HepG2 (cell line): Measurements from ENCODE around the gene VPS37D. TPM values are rescaled to one million over a fixed set of nuclear protein-coding genes. Genes with fewer than 3 reads are reported as not detected.
A peak's percentile ranks its signal among the peaks of the same experiment; 100 is the strongest.
"Not testable (repeated sequence)": the region's sequence is repeated elsewhere in the genome, so short reads cannot be mapped to it uniquely, and the experiment has no call there.

ENCODE experiments used
- ATAC-seq: fragments of 200-7000 bp; cut with Tn5 transposase; 3 replicates; pipeline ENCODE4 v1.9.1; 2020; ENCODE audit warnings: mild to moderate bottlenecking, moderate library complexity
- BruUV-seq: library from RNA; stranded (reverse); fragments of 400-500 nt; replicated peaks from 2 replicates; lab custom pipeline; 2021; lab: Mats Ljungman, UMichigan
- CTCF ChIA-PET: fragments of 300-600 bp; formaldehyde crosslinking; extraction: SDS; loops from one replicate; lab custom pipeline; 2021; ENCODE audit warnings: low total read pairs, inconsistent platforms, low intra/inter-chr PET ratio; lab: Yijun Ruan, JAX
- POLR2A ChIA-PET: fragments of 350-600 bp; sonication (Branson Sonifier 250); formaldehyde crosslinking; loops from one replicate; lab custom pipeline; 2020; ENCODE audit warnings: antibody characterized with exemption, inconsistent platforms; lab: Yijun Ruan, JAX
- DNase-seq: peaks from one replicate; pipeline ENCODE4 v3.0.0-alpha.2; 2015; ENCODE audit warnings: low spot score
- FAIRE-seq: peaks from 3 replicates; lab custom pipeline; 2011; peaks lifted over from hg19 to GRCh38; lab: Jason Lieb, UNC
- H2AFZ ChIP-seq: one replicate; pipeline ENCODE4 v1.6.1; 2011; ENCODE audit warnings: low read length, inconsistent platforms
- H3K27ac ChIP-seq: fragments of 300-600 bp; 3 replicates; pipeline ENCODE4 v1.8.0; 2011; ENCODE audit warnings: mixed run types, mild to moderate bottlenecking, mixed read lengths, low read length, inconsistent platforms; ENCODE audit not compliant: insufficient read depth; ENCODE audit errors: extremely low read length
- H3K27me3 ChIP-seq, 2 experiments: fragments of 200-600 bp in 1 of 2; 2 replicates in 1 of 2; 3 replicates in 1 of 2; pipeline versions ENCODE4 v1.6.0 to v1.8.0; 2011; ENCODE audit warnings: low read length in 2 of 2, mild to moderate bottlenecking in 2 of 2, moderate library complexity in 2 of 2, inconsistent platforms in 1 of 2; ENCODE audit not compliant: insufficient read depth in 2 of 2, control insufficient read depth in 1 of 2
- H3K36me3 ChIP-seq, 2 experiments: fragments of 200-600 bp in 1 of 2; replicated peaks in 1 of 2; 2 replicates in 1 of 2; 3 replicates in 1 of 2; pipeline versions ENCODE4 v1.5.1 to v1.8.0; 2011; ENCODE audit warnings: low read length in 2 of 2, inconsistent platforms in 1 of 2; ENCODE audit not compliant: insufficient read depth in 2 of 2, control insufficient read depth in 1 of 2
- H3K4me1 ChIP-seq: 2 replicates; pipeline ENCODE4 v1.5.1; 2012; ENCODE audit warnings: low read length, inconsistent platforms; ENCODE audit not compliant: insufficient read depth
- H3K4me2 ChIP-seq: 2 replicates; pipeline ENCODE4 v1.6.0; 2011; ENCODE audit warnings: low read depth, low read length, inconsistent platforms
- H3K4me3 ChIP-seq, 3 experiments: fragments of 200-600 bp in 1 of 3; sonication (generic), shearing (Covaris generic) in 1 of 3; replicated peaks in 1 of 3; 2 replicates each; pipeline ENCODE4 v1.5.1; 2011 to 2016; ENCODE audit warnings: low read length in 3 of 3, inconsistent platforms in 2 of 3, low read depth in 2 of 3, mild to moderate bottlenecking in 2 of 3, control low read depth in 1 of 3, mixed read lengths in 1 of 3; ENCODE audit not compliant: insufficient read depth in 1 of 3
- H3K79me2 ChIP-seq: one replicate; pipeline ENCODE4 v1.6.1; 2011; ENCODE audit warnings: low read length, inconsistent platforms; ENCODE audit not compliant: insufficient read depth
- H3K9ac ChIP-seq: 2 replicates; pipeline ENCODE4 v1.6.0; 2011; ENCODE audit warnings: mild to moderate bottlenecking, low read depth, low read length, inconsistent platforms; ENCODE audit not compliant: insufficient read depth
- H3K9me3 ChIP-seq: 2 replicates; pipeline ENCODE4 v1.5.1; 2012; ENCODE audit warnings: mild to moderate bottlenecking, low read length
- H4K20me1 ChIP-seq: 2 replicates; pipeline ENCODE4 v1.6.0; 2011; ENCODE audit warnings: inconsistent platforms, mild to moderate bottlenecking, low read length, moderate library complexity; ENCODE audit not compliant: insufficient read depth
- NKX3-1 ChIP-seq: sonication (generic); formaldehyde crosslinking; IDR thresholded peaks from 2 replicates; pipeline ENCODE4 v1.5.0; 2020; ENCODE audit warnings: missing genetic modification reagents
- ZMYM3 ChIP-seq: sonication (generic); formaldehyde crosslinking; IDR thresholded peaks from 2 replicates; pipeline ENCODE4 v1.5.1; 2020; ENCODE audit warnings: mild to moderate bottlenecking, missing genetic modification reagents
- WGBS: methylation state at CpG from one replicate; pipeline ENCODE4 v1.1.6; 2017; ENCODE audit warnings: low lambda C conversion rate; 5-methylcytosine and 5-hydroxymethylcytosine counted together
- in situ Hi-C: cut with HindIII; loops from 2 replicates; pipeline ENCODE4 v1.10.0; 2017; ENCODE audit warnings: low pct_unique_long_range_greater_than_20kb; ENCODE audit not compliant: extremely low pct_ligation_motif_present
- intact Hi-C: fragments of 100-400 bp; cut with micrococcal nuclease; formaldehyde crosslinking; loops from one replicate; pipeline ENCODE4 v1.10.0; 2022; ENCODE audit not compliant: unreplicated experiment
- polyA plus RNA-seq, 8 experiments: library from polyadenylated mRNA; depleted of rRNA in 3 of 8; stranded (reverse) in 7 of 8; unstranded in 1 of 8; fragments of >200 nt; fragmentation: Illumina TruSeq in 4 of 8; extraction: Trizol in 4 of 8; gene quantifications; 2 replicates each; pipeline versions ENCODE4 v1.2.1 to v1.2.3, GENCODE V29; 2011 to 2016; ENCODE audit warnings: low read depth in 4 of 8, missing spikeins in 1 of 8, mixed read lengths in 1 of 8; ENCODE audit not compliant: insufficient read depth in 1 of 8
- total RNA-seq, 5 experiments: library from RNA; depleted of rRNA; stranded (reverse); fragments of >200 nt; fragmentation: Illumina TruSeq; extraction: Trizol; gene quantifications; 2 replicates each; pipeline ENCODE4 v1.2.3, GENCODE V29; 2016; ENCODE audit warnings: low read depth in 1 of 5

Gene VPS37D
- total and polyA plus RNA-seq, 2 of the 13 experiments (the other 11 are each of a cell fraction or from before 2014, with no cell fraction given), result 3.8 to 6.3 TPM

DNA sequence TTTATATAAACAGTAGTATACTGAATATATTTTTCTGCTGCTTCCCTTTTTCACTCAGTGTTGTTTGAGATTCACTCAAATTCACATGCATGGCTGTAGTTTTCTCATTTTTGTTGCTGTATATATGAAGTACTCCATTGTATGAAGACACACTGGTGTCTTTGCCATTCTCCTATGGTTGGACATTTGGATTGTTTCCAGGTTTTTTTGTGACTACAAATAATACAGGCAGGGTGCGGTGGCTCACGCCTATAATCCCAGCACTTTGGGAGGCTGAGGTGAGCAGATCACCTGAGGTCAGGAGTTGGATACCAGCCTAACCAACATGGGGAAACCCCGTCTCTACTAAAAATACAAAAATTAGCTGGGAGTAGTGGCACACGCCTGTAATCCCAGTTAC is 7.0 kb upstream of the VPS37D start:
- H3K4me2 ChIP-seq, H4K20me1 ChIP-seq, H3K9me3 ChIP-seq, H2AFZ ChIP-seq, FAIRE-seq, H3K27me3 ChIP-seq, POLR2A ChIA-PET, DNase-seq, H3K27ac ChIP-seq, intact Hi-C loops, CTCF ChIA-PET, H3K9ac ChIP-seq, H3K79me2 ChIP-seq, in situ Hi-C loops, ATAC-seq, H3K4me3 ChIP-seq, H3K36me3 ChIP-seq, BruUV-seq: not testable (repeated sequence)
- WGBS, result 6% methylated on average over 4 of the region's 4 CpGs
- peaks cover 20% of the 10 kb centered on the region for H3K4me1 ChIP-seq

DNA sequence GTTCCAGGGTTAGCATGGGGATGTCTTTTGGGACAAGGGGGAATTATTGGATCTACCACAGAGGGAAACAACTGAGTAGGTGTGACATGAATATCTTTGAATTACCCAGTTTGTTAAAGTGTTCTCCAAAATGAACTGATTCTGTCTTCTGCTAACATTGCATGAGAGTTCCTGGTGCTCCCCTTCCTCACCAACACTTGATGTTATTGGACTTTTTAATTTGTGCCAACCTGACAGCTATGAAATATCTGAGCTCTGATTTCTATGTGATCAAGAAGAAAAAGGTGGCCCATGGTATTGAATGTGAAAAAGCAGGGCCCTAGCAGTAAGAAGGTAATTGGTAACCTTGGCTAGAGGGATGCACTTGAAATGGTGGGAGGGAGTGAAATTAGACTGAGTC is 4.6 kb upstream of the VPS37D start:
- H3K4me1 ChIP-seq, result peaks cover 38% of the 10 kb centered on the region
- TF ChIP-seq ZMYM3 (CRISPR knock-in tag) (peak; percentile 54), NKX3-1 (CRISPR knock-in tag) (no peak)
- FAIRE-seq, result no peak
- intact Hi-C loops (no loop called here), in situ Hi-C loops (no loop called here)
- DNase-seq, result no peak
- BruUV-seq, result no TSS peak
- no peak overlapping the region for H3K4me2 ChIP-seq
- H3K27ac ChIP-seq, result no peak overlapping the region
- no peak for ATAC-seq
- H3K9me3 ChIP-seq, result no peaks in the 10 kb centered on the region
- ChIA-PET CTCF (no interaction called here), POLR2A (interaction anchor here (0.9 kb wide), 1 partner anchor 46 kb away, joined by 6 read pairs; no protein-coding TSS in a partner anchor)
- no peak overlapping the region for H3K9ac ChIP-seq
- H2AFZ ChIP-seq, result no peak overlapping the region
- no peak overlapping the region for H3K4me3 ChIP-seq
- no peaks in the 10 kb centered on the region for H3K79me2 ChIP-seq
- no peaks in the 10 kb centered on the region for H4K20me1 ChIP-seq
- no peaks in the 10 kb centered on the region for H3K36me3 ChIP-seq
- H3K27me3 ChIP-seq, result no peaks in the 10 kb centered on the region; a peak in 1 of 5 replicates
